ENCODE measurements around the gene REV3L. TPM values are rescaled to one million over a fixed set of nuclear protein-coding genes. Genes with fewer than 3 reads are reported as not detected.
A peak's percentile ranks its signal among the peaks of the same experiment; 100 is the strongest.

Gene REV3L
- total and polyA plus RNA-seq, 2 donors (not counting 1 experiment from before 2014, with no cell fraction given), result 42.9 to 127 TPM

DNA sequence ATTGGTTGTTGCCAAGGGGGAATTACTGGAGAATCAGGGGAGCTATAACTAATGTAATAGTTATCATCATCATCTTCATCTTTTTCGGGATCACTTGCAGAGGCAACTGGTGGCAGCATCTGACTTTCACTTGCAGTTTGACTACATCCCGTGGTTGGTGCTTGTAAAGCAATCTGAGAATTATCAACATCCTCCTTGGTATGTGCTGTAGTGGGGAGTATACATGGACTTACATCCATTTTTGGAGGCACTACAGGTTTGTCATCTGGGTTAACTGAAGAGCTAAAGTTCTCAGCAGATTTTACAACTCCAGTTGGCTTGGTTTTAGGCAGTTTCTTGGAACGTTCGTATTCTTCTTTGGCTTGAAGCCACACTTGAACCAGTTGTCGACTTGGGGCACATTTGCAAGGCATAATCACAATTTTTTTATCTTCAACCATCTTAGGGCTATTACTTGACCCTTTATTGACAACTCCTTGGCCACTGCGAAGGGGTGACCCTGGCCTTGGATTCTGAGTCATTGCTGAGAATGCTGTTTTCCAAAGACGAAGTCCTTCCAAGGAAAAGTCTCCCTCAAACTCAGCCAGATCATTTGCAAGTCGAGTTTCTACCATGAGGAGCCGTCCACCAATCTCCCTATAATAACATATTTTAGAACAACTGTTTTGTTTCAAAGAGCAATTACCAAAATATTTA, 115.5 kb downstream of the REV3L start:
- no peak overlapping the region for H3K4me3 ChIP-seq (replicated peaks in 1 of 4; ENCODE audit: control extremely low read depth in 1 of 4, insufficient read depth in 1 of 4, low read depth in 3 of 4, low read length in 4 of 4)
- no peaks in the 10 kb centered on the region for H4K20me1 ChIP-seq (ENCODE audit: control insufficient read depth, extremely low read depth, insufficient read depth, low read length)
- H3K9ac ChIP-seq (ENCODE audit: insufficient read depth, low read length), result no peak overlapping the region
- no peaks in the 10 kb centered on the region for H3K79me2 ChIP-seq (ENCODE audit: control insufficient read depth, insufficient read depth, low read length)
- DNase-seq (ENCODE audit: low read depth in 2 of 2), result peak in 1 of 2 donors; percentile 37
- no peaks in the 10 kb centered on the region for H3K27me3 ChIP-seq (ENCODE audit: control insufficient read depth, insufficient read depth, low read length)
- no peak overlapping the region for H2AFZ ChIP-seq (ENCODE audit: low read length)
- H3K27ac ChIP-seq (ENCODE audit: insufficient read depth, low read length), result no peak overlapping the region
- H3K9me3 ChIP-seq (ENCODE audit: control insufficient read depth, insufficient read depth, low read depth, low read length), result no peaks in the 10 kb centered on the region
- no peaks in the 10 kb centered on the region for H3K4me1 ChIP-seq (ENCODE audit: control insufficient read depth, extremely low read depth, insufficient read depth, low read length)
- TF ChIP-seq EZH2 (IDR thresholded peaks at IDR 0.05; ENCODE audit: low read length, missing control alignments), result no peak
- TF ChIP-seq, protein P1, sequence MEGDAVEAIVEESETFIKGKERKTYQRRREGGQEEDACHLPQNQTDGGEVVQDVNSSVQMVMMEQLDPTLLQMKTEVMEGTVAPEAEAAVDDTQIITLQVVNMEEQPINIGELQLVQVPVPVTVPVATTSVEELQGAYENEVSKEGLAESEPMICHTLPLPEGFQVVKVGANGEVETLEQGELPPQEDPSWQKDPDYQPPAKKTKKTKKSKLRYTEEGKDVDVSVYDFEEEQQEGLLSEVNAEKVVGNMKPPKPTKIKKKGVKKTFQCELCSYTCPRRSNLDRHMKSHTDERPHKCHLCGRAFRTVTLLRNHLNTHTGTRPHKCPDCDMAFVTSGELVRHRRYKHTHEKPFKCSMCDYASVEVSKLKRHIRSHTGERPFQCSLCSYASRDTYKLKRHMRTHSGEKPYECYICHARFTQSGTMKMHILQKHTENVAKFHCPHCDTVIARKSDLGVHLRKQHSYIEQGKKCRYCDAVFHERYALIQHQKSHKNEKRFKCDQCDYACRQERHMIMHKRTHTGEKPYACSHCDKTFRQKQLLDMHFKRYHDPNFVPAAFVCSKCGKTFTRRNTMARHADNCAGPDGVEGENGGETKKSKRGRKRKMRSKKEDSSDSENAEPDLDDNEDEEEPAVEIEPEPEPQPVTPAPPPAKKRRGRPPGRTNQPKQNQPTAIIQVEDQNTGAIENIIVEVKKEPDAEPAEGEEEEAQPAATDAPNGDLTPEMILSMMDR (conservative IDR thresholded peaks at IDR 0.05 in 1 of 2, IDR thresholded peaks at IDR 0.05 in 1 of 2; ENCODE audit: low read depth in 1 of 2, low read length in 2 of 2), result no peak
- peaks cover 2% of the 10 kb centered on the region for H3K36me3 ChIP-seq (ENCODE audit: control insufficient read depth, insufficient read depth, low read length)
- no peak overlapping the region for H3K4me2 ChIP-seq (ENCODE audit: extremely low read depth, insufficient read depth, low read length)

DNA sequence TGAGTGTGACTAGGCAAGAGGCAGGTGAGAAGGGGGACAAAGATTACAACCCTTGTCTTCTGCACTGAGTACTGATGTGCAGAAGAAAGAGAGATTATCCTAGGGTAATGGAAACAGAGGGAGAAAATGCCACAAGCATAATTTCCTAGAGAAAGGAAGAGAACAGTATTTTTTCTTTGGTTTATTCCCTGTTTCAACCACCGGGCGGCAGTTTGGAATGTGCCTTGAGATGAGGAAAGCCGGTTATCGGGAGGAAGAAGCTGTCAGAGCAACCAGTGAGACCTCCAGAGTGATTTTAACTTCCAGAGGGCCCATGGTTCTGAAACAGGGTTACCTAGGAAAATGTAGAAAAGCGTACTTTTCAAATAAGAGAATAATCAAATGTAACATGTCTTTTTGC, 121.4 kb downstream of the REV3L start:
- Histone ChIP-seq H4K20me1 (ENCODE audit: control insufficient read depth, extremely low read depth, insufficient read depth, low read length) (no peaks in the 10 kb centered on the region), H3K9ac (ENCODE audit: insufficient read depth, low read length) (no peak overlapping the region), H3K4me3 (replicated peaks in 1 of 4; ENCODE audit: control extremely low read depth in 1 of 4, insufficient read depth in 1 of 4, low read depth in 3 of 4, low read length in 4 of 4) (no peak overlapping the region), H3K27ac (ENCODE audit: insufficient read depth, low read length) (no peak overlapping the region), H3K9me3 (ENCODE audit: control insufficient read depth, insufficient read depth, low read depth, low read length) (no peaks in the 10 kb centered on the region), H3K27me3 (ENCODE audit: control insufficient read depth, insufficient read depth, low read length) (no peaks in the 10 kb centered on the region), H3K4me1 (ENCODE audit: control insufficient read depth, extremely low read depth, insufficient read depth, low read length) (no peaks in the 10 kb centered on the region), H3K36me3 (ENCODE audit: control insufficient read depth, insufficient read depth, low read length) (peaks cover 4% of the 10 kb centered on the region), H3K4me2 (ENCODE audit: extremely low read depth, insufficient read depth, low read length) (no peak overlapping the region), H2AFZ (ENCODE audit: low read length) (no peak overlapping the region), H3K79me2 (ENCODE audit: control insufficient read depth, insufficient read depth, low read length) (no peaks in the 10 kb centered on the region)
- TF ChIP-seq EZH2 (IDR thresholded peaks at IDR 0.05; ENCODE audit: low read length, missing control alignments), result no peak
- TF ChIP-seq, protein P1 (conservative IDR thresholded peaks at IDR 0.05 in 1 of 2, IDR thresholded peaks at IDR 0.05 in 1 of 2; ENCODE audit: low read depth in 1 of 2, low read length in 2 of 2), result peak; percentile 57 to 63
- DNase-seq (ENCODE audit: low read depth in 2 of 2), result peak; percentile 35 to 51

DNA sequence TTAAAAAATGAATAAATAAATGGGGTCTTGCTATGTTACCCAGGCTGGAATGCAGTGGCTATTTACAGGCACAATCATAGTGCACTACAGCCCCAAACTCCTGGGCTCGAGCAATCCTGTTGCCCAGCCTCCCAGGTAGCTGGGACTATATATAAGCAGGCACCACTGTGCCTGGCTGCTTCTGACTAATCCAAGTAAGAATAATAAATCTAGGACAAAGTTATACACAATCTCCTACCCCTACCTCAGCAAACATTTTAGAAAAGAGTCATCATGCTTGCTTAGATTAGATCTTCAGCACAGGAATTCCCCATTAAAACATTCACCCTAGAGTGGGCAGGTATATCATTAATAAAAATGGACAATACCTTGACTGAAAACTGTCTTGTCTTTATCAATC, 124.6 kb downstream of the REV3L start:
- Histone ChIP-seq H4K20me1 (ENCODE audit: control insufficient read depth, extremely low read depth, insufficient read depth, low read length) (no peaks in the 10 kb centered on the region), H3K4me2 (ENCODE audit: extremely low read depth, insufficient read depth, low read length) (no peak overlapping the region), H3K9me3 (ENCODE audit: control insufficient read depth, insufficient read depth, low read depth, low read length) (no peaks in the 10 kb centered on the region), H3K27me3 (ENCODE audit: control insufficient read depth, insufficient read depth, low read length) (no peaks in the 10 kb centered on the region), H3K27ac (ENCODE audit: insufficient read depth, low read length) (no peak overlapping the region), H2AFZ (ENCODE audit: low read length) (no peak overlapping the region), H3K4me3 (replicated peaks in 1 of 4; ENCODE audit: control extremely low read depth in 1 of 4, insufficient read depth in 1 of 4, low read depth in 3 of 4, low read length in 4 of 4) (no peak overlapping the region), H3K4me1 (ENCODE audit: control insufficient read depth, extremely low read depth, insufficient read depth, low read length) (no peaks in the 10 kb centered on the region), H3K36me3 (ENCODE audit: control insufficient read depth, insufficient read depth, low read length) (peaks cover 4% of the 10 kb centered on the region), H3K9ac (ENCODE audit: insufficient read depth, low read length) (no peak overlapping the region), H3K79me2 (ENCODE audit: control insufficient read depth, insufficient read depth, low read length) (no peaks in the 10 kb centered on the region)
- no peak for TF ChIP-seq EZH2 (IDR thresholded peaks at IDR 0.05; ENCODE audit: low read length, missing control alignments)
- TF ChIP-seq, protein P1 (conservative IDR thresholded peaks at IDR 0.05 in 1 of 2, IDR thresholded peaks at IDR 0.05 in 1 of 2; ENCODE audit: low read depth in 1 of 2, low read length in 2 of 2), result no peak
- DNase-seq (ENCODE audit: low read depth in 2 of 2), result peak in 1 of 2 donors; percentile 49

All from fibroblast of lung (primary cell).